ENCODE measurements around the gene CEP128.

Gene CEP128

DNA sequence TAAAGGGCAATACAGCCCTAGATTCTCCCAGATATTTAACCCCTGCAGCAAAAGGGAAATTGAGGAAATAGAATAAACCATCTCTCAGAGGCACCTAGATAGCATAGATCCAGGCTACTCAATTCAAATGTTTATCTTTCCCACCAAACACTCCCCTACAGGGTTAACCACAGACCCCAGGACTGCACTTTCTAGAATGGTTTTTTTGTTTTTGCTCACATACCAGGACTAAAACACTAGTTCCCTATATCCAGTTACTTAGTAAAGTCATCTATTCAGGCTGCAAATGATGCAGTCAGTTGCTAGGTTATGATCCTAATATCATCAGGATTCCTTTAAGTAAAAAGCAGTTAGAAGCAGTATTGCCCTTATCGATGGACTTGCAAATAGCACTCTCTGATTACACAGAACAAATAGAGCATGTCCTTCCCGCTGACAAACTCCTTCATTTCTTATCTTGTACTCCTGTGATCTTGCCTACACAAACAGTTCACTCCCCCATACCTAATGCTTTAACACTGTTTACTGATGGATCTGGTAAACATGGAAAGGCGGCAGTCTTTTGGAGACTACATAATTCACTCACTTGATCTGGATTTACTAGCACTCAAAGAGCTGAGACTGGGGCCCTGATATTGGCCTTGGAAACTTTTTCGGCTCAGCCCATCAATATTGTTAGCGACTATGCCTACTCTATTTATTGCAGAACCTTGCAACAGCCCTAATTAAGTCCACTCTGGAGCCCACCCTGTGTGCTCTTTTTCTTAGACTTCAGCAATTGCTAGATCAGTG is 473.0 kb downstream of the CEP128 start:
- Histone ChIP-seq H3K4me1 (ENCODE audit: control insufficient read depth, insufficient read depth, low read length) (peaks cover 10% of the 10 kb centered on the region), H3K4me3 (ENCODE audit: low read length) (no peak overlapping the region), H3K36me3 (ENCODE audit: control insufficient read depth, insufficient read depth, low read length) (no peaks in the 10 kb centered on the region), H3K27me3 (ENCODE audit: control insufficient read depth, insufficient read depth, low read length) (no peaks in the 10 kb centered on the region), H3K9me3 (ENCODE audit: control insufficient read depth, low read length) (no peaks in the 10 kb centered on the region), H3K9ac (ENCODE audit: low read length) (no peak overlapping the region)

DNA sequence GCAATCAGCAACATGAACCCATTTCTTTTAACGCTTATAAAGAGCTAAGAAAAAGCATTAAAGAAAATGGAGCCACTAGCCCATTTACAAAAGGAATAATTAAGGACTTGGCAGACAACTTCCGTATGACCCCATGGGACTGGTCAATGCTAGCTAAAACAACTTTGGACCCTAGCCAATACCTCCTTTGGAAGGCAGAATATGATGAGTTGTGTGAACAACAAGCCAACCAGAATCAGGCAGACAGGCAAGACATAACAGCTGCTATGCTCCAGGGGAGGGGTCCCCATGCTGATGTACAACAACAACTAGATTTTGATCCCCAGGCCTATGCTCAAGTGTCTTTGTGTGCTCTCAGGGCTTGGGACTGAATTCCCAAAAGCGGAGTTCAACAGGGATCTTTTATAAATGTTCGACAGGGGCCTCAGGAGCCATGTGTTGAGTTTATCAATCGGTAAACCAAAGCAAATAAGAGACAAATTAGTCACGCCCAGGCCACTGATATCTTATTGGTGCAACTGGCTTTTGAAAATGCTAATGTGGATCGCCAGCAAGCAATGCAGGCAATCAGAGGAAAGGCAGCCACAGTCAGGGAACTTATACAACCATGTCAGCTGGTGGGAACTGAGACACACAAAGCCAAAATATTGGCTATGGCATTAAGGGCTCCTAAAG is 475.9 kb downstream of the CEP128 start:
- no peak overlapping the region for H3K4me3 ChIP-seq (ENCODE audit: low read length)
- no peaks in the 10 kb centered on the region for H3K9me3 ChIP-seq (ENCODE audit: control insufficient read depth, low read length)
- no peak overlapping the region for H3K9ac ChIP-seq (ENCODE audit: low read length)
- no peaks in the 10 kb centered on the region for H3K36me3 ChIP-seq (ENCODE audit: control insufficient read depth, insufficient read depth, low read length)
- peaks cover 10% of the 10 kb centered on the region for H3K4me1 ChIP-seq (ENCODE audit: control insufficient read depth, insufficient read depth, low read length)
- H3K27me3 ChIP-seq (ENCODE audit: control insufficient read depth, insufficient read depth, low read length) = no peaks in the 10 kb centered on the region

DNA sequence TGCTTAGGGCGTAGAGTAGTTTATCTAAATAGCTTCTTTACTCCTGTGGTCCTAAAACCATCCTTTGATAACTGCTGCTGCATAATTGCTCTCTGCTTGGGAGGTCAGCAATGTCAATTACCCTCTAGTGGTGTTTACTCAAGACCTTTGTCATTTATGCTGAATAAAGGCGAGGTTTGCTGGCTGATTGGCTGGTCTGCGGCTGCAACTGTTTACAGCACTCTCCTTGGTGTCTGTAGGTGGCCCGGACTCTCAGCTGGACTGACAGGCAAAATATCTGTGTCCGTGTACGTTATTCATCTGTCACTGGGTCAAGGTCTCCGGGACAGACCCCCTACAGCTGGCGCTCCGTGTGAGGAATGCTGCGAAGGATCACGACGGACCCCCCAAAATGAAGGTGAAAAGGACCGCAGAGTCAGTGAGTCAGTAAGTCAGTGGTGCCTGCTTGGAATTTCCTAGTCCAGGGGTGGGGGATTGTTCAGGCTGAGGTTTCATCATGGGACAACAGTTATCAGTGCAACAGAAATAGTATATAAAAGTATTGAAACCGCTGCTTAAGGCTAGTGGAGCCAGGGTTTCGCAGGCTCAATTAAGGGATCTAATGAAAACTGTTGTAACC is 476.9 kb downstream of the CEP128 start:
- no peaks in the 10 kb centered on the region for H3K27me3 ChIP-seq (ENCODE audit: control insufficient read depth, insufficient read depth, low read length)
- no peaks in the 10 kb centered on the region for H3K36me3 ChIP-seq (ENCODE audit: control insufficient read depth, insufficient read depth, low read length)
- H3K4me1 ChIP-seq (ENCODE audit: control insufficient read depth, insufficient read depth, low read length) = peaks cover 10% of the 10 kb centered on the region
- no peaks in the 10 kb centered on the region for H3K9me3 ChIP-seq (ENCODE audit: control insufficient read depth, low read length)
- no peak overlapping the region for H3K9ac ChIP-seq (ENCODE audit: low read length)
- no peak overlapping the region for H3K4me3 ChIP-seq (ENCODE audit: low read length)

GRCh38 chr14:80456209-80456608 is 485.3 kb downstream of the CEP128 start:
- Histone ChIP-seq H3K4me1 (ENCODE audit: control insufficient read depth, insufficient read depth, low read length) (no peaks in the 10 kb centered on the region), H3K9ac (ENCODE audit: low read length) (no peak overlapping the region), H3K36me3 (ENCODE audit: control insufficient read depth, insufficient read depth, low read length) (no peaks in the 10 kb centered on the region), H3K27me3 (ENCODE audit: control insufficient read depth, insufficient read depth, low read length) (no peaks in the 10 kb centered on the region), H3K4me3 (ENCODE audit: low read length) (no peak overlapping the region), H3K9me3 (ENCODE audit: control insufficient read depth, low read length) (no peaks in the 10 kb centered on the region)

DNA sequence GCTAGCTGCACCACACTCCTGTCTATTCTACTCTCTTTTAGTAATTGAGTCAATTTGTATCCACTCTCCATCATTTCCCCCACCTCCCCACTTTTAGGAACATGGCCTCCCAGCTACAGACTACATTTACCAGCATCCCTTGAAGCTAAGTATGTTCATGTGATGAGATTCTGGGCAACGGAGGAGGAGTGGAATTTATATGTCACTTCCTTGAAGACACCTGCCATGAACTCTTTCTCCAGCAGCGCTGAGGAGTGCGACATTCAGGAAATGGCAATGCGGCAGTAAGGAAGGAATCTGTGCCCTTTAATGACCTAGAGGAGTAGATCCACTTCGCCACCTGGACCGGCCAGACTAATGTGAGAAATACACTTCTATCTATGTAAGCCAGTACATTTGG is 486.5 kb downstream of the CEP128 start:
- Histone ChIP-seq H3K27me3 (ENCODE audit: control insufficient read depth, insufficient read depth, low read length) (no peaks in the 10 kb centered on the region), H3K36me3 (ENCODE audit: control insufficient read depth, insufficient read depth, low read length) (no peaks in the 10 kb centered on the region), H3K9me3 (ENCODE audit: control insufficient read depth, low read length) (no peaks in the 10 kb centered on the region), H3K9ac (ENCODE audit: low read length) (no peak overlapping the region), H3K4me1 (ENCODE audit: control insufficient read depth, insufficient read depth, low read length) (no peaks in the 10 kb centered on the region), H3K4me3 (ENCODE audit: low read length) (no peak overlapping the region)

DNA sequence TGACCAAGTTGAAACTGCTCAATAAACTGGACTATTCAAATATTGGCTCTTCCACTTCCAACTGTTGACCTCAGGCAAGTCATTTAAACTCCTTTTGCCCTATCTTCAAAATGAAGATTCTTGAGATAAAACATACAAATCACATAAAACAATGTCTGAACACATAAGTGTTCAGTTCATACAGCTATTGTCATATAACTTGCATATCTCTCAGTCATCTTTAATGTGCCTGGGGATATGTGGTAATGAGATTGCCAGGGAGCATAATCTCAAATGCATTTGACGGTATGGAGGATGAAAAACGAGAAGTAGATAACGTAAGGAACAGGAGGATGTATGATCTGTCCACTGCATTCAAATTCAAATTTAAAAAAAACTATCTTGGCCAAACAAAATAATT is 493.3 kb downstream of the CEP128 start:
- Histone ChIP-seq H3K36me3 (ENCODE audit: control insufficient read depth, insufficient read depth, low read length) (no peaks in the 10 kb centered on the region), H3K4me1 (ENCODE audit: control insufficient read depth, insufficient read depth, low read length) (no peaks in the 10 kb centered on the region), H3K9me3 (ENCODE audit: control insufficient read depth, low read length) (no peaks in the 10 kb centered on the region), H3K4me3 (ENCODE audit: low read length) (no peak overlapping the region), H3K9ac (ENCODE audit: low read length) (no peak overlapping the region), H3K27me3 (ENCODE audit: control insufficient read depth, insufficient read depth, low read length) (no peaks in the 10 kb centered on the region)

DNA sequence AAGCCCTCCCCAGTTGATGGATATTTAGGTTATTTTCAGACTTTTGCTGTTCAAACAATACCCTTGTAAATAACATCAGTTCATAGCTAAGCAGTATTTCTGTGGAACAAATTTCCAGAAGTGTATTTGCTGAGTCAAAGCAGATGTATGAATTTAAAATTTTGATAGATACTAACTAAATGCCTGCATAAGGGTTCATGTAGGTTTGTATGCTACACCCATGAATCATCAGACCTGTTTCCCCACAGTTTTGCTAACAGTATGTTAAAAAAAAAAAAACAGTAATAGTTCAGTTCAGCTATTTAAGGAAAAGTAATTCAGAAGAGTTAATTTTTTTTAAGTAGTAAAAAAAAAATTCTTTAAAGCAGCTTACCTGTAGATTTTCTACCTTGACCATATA is 494.1 kb downstream of the CEP128 start:
- Histone ChIP-seq H3K9me3 (ENCODE audit: control insufficient read depth, low read length) (no peaks in the 10 kb centered on the region), H3K27me3 (ENCODE audit: control insufficient read depth, insufficient read depth, low read length) (no peaks in the 10 kb centered on the region), H3K9ac (ENCODE audit: low read length) (no peak overlapping the region), H3K4me3 (ENCODE audit: low read length) (no peak overlapping the region), H3K36me3 (ENCODE audit: control insufficient read depth, insufficient read depth, low read length) (no peaks in the 10 kb centered on the region), H3K4me1 (ENCODE audit: control insufficient read depth, insufficient read depth, low read length) (no peaks in the 10 kb centered on the region)
